Measurements from ENCODE around the gene E2F8.
"Not testable (repeated sequence)": the region's sequence is repeated elsewhere in the genome, so short reads cannot be mapped to it uniquely, and the experiment has no call there.

The E2F8 gene

GRCh38 chr11:19240420-19241259, at the start of gene E2F8:
E2F8 (minus strand) TSS chr11:19240945; CDS start chr11:19240121, 824 bp downstream.
- DNase-seq (ENCODE audit: low read depth), result peak; percentile 64

GRCh38 chr11:19290356-19290755, 49.6 kb upstream of the E2F8 start:
- no peak for DNase-seq (ENCODE audit: low read depth)

- DNase-seq (ENCODE audit: low read depth), result no peak
Measured at GRCh38 chr11:19288256-19288655, 47.5 kb upstream of the E2F8 start.

GRCh38 chr11:19286411-19286810, 45.7 kb upstream of the E2F8 start:
- DNase-seq (ENCODE audit: low read depth), result no peak

GRCh38 chr11:19284881-19285280, 44.1 kb upstream of the E2F8 start:
- DNase-seq (ENCODE audit: low read depth), result no peak

GRCh38 chr11:19283991-19284390, 43.2 kb upstream of the E2F8 start:
- DNase-seq (ENCODE audit: low read depth), result no peak

- no peak for DNase-seq (ENCODE audit: low read depth)
Measured at GRCh38 chr11:19281555-19281954, 40.8 kb upstream of the E2F8 start.

- no peak for DNase-seq (ENCODE audit: low read depth)
Measured at GRCh38 chr11:19281041-19281440, 40.3 kb upstream of the E2F8 start.

GRCh38 chr11:19279451-19279850, 38.7 kb upstream of the E2F8 start:
- no peak for DNase-seq (ENCODE audit: low read depth)

GRCh38 chr11:19276859-19277808, 36.4 kb upstream of the E2F8 start:
- no peak for DNase-seq (ENCODE audit: low read depth)

- DNase-seq (ENCODE audit: low read depth), result no peak
Measured at GRCh38 chr11:19275496-19275895, 34.8 kb upstream of the E2F8 start.

GRCh38 chr11:19273219-19273618, 32.5 kb upstream of the E2F8 start:
- not testable (repeated sequence) for DNase-seq (ENCODE audit: low read depth)

GRCh38 chr11:19268909-19269308, 28.2 kb upstream of the E2F8 start:
- no peak for DNase-seq (ENCODE audit: low read depth)

- no peak for DNase-seq (ENCODE audit: low read depth)
Measured at GRCh38 chr11:19267567-19267966, 26.8 kb upstream of the E2F8 start.

- no peak for DNase-seq (ENCODE audit: low read depth)
Measured at GRCh38 chr11:19263333-19263732, 22.6 kb upstream of the E2F8 start.

GRCh38 chr11:19259487-19260345, 19.0 kb upstream of the E2F8 start:
- peak; percentile 27 for DNase-seq (ENCODE audit: low read depth)

- no peak for DNase-seq (ENCODE audit: low read depth)
Measured at GRCh38 chr11:19258641-19259230, 18.0 kb upstream of the E2F8 start.

GRCh38 chr11:19254441-19254840, 13.7 kb upstream of the E2F8 start:
- not testable (repeated sequence) for DNase-seq (ENCODE audit: low read depth)

GRCh38 chr11:19253817-19254216, 13.1 kb upstream of the E2F8 start:
- DNase-seq (ENCODE audit: low read depth), result no peak

GRCh38 chr11:19253153-19253745, 12.5 kb upstream of the E2F8 start:
- DNase-seq (ENCODE audit: low read depth), result no peak

All from stimulated activated CD8-positive, alpha-beta memory T cell treated with anti-CD3 and anti-CD28 coated beads, Interleukin-15, amount 100 ng/mL, for 24 hours (primary cell).